ENCODE results near the gene KCNQ1OT1. TPM values are rescaled to one million over a fixed set of nuclear protein-coding genes. Genes with fewer than 3 reads are reported as not detected.

KCNQ1OT1 gene
- total RNA-seq, 1 donor from 2014 or later: 2.3 TPM

GRCh38 chr11:2725368-2726300 lies 25.8 kb upstream of the KCNQ1OT1 start:
- no peak overlapping the region for H3K27ac Mint-ChIP-seq
- H3K27ac ChIP-seq: no peak overlapping the region
- H3K4me3 Mint-ChIP-seq: no peak overlapping the region
- H4K20me1 ChIP-seq (ENCODE audit: low read depth): peaks cover 4% of the 10 kb centered on the region
- peaks cover 17% of the 10 kb centered on the region for H3K4me1 ChIP-seq
- H3F3A ChIP-seq (ENCODE audit: low read depth): peaks cover 15% of the 10 kb centered on the region
- H3K36me3 Mint-ChIP-seq: no peaks in the 10 kb centered on the region
- H3K9ac ChIP-seq: no peak overlapping the region
- H3K79me2 ChIP-seq (ENCODE audit: low read depth): no peaks in the 10 kb centered on the region
- TF ChIP-seq EZH2phosphoT487 (IDR thresholded peaks at IDR 0.05) (no peak), EZH2 (IDR thresholded peaks at IDR 0.05) (no peak)
- TF ChIP-seq, protein P1, sequence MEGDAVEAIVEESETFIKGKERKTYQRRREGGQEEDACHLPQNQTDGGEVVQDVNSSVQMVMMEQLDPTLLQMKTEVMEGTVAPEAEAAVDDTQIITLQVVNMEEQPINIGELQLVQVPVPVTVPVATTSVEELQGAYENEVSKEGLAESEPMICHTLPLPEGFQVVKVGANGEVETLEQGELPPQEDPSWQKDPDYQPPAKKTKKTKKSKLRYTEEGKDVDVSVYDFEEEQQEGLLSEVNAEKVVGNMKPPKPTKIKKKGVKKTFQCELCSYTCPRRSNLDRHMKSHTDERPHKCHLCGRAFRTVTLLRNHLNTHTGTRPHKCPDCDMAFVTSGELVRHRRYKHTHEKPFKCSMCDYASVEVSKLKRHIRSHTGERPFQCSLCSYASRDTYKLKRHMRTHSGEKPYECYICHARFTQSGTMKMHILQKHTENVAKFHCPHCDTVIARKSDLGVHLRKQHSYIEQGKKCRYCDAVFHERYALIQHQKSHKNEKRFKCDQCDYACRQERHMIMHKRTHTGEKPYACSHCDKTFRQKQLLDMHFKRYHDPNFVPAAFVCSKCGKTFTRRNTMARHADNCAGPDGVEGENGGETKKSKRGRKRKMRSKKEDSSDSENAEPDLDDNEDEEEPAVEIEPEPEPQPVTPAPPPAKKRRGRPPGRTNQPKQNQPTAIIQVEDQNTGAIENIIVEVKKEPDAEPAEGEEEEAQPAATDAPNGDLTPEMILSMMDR (IDR thresholded peaks at IDR 0.05): no peak
- H3K4me1 Mint-ChIP-seq: peaks cover 52% of the 10 kb centered on the region
- DNase-seq (ENCODE audit: low spot score): no peak
- no peak overlapping the region for H3K4me3 ChIP-seq
- H3K9me3 ChIP-seq (ENCODE audit: low read depth): no peaks in the 10 kb centered on the region
- no peaks in the 10 kb centered on the region for H3K9me3 Mint-ChIP-seq
- peaks cover 35% of the 10 kb centered on the region for H3K27me3 Mint-ChIP-seq (ENCODE audit: insufficient read depth, low read depth)
- H3K4me2 ChIP-seq: no peak overlapping the region
- no peaks in the 10 kb centered on the region for H3K36me3 ChIP-seq
- peaks cover 68% of the 10 kb centered on the region for H3K27me3 ChIP-seq
- no peak overlapping the region for H2AFZ ChIP-seq (replicated peaks)

DNA sequence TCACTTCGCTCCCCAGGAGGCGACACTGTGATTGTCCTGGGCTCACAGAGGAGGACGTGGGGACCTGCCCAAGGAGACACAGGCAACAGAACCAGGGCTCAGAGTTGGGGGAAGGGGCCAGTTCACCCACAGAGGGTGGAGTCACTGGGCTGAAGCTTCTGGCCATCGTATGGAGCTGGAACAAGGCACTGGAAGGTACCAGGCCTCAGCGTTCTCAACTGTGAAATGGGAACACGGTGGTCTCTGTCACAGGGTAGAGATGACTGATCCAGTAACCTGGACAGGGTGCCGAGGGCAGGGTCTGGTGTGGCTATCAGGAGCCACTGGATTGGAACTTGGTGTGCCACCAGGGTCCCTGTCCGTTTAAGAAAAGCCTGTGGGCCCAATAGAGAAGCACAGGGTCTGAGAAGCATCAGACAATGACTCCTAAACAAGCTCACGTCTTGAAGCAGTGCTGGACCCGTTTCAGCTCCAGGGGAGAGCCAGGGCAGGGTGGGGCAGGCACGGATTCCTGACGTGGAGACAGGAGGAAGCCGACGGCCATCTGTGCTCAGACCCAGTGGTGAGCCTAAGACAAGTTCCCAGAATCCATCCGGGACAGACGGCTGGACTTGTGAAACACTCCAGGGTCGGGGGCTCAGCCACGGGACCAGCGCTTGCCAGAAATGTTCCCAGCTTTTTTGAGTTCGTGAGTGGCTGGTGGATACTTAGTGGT lies 25.0 kb upstream of the KCNQ1OT1 start:
- Mint-ChIP-seq H3K4me3 (no peak overlapping the region), H3K9me3 (no peaks in the 10 kb centered on the region), H3K27me3 (ENCODE audit: insufficient read depth, low read depth) (peaks cover 33% of the 10 kb centered on the region), H3K36me3 (no peaks in the 10 kb centered on the region), H3K27ac (no peak overlapping the region), H3K4me1 (peaks cover 55% of the 10 kb centered on the region)
- H2AFZ ChIP-seq (replicated peaks): no peak overlapping the region
- peaks cover 25% of the 10 kb centered on the region for H3K4me1 ChIP-seq
- peaks cover 23% of the 10 kb centered on the region for H3F3A ChIP-seq (ENCODE audit: low read depth)
- no peak overlapping the region for H3K4me3 ChIP-seq
- H3K36me3 ChIP-seq: no peaks in the 10 kb centered on the region
- no peak overlapping the region for H3K9ac ChIP-seq
- H3K4me2 ChIP-seq: no peak overlapping the region
- TF ChIP-seq EZH2phosphoT487 (IDR thresholded peaks at IDR 0.05) (no peak), EZH2 (IDR thresholded peaks at IDR 0.05) (no peak)
- TF ChIP-seq, protein P1 (IDR thresholded peaks at IDR 0.05): no peak
- no peaks in the 10 kb centered on the region for H3K79me2 ChIP-seq (ENCODE audit: low read depth)
- peaks cover 76% of the 10 kb centered on the region for H3K27me3 ChIP-seq
- H3K27ac ChIP-seq: no peak overlapping the region
- no peak for DNase-seq (ENCODE audit: low spot score)
- no peaks in the 10 kb centered on the region for H3K9me3 ChIP-seq (ENCODE audit: low read depth)
- peaks cover 10% of the 10 kb centered on the region for H4K20me1 ChIP-seq (ENCODE audit: low read depth)

DNA sequence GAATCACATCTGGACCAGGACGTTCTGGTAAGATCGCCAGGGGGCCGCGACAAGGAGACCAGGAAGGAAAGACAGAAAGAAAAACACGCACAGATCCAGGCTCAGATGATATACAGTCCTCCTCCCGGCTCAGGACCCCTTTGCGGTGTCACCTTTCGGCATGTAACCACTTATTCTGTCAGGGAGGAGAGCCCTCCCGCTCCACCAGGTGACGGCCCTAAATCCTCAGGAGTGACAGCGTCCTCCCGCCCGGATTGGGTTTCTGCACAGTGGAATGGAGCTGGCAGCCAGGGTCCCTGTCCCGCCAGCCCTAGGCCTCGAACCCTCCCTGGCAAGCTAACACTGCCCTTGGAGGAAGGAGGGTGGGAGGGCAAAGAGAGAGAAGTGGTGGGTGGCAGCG lies 24.3 kb upstream of the KCNQ1OT1 start:
- no peak overlapping the region for H2AFZ ChIP-seq (replicated peaks)
- H3K27me3 ChIP-seq: peaks cover 83% of the 10 kb centered on the region
- no peak overlapping the region for H3K4me3 ChIP-seq
- Mint-ChIP-seq H3K9me3 (no peaks in the 10 kb centered on the region), H3K4me1 (peaks cover 55% of the 10 kb centered on the region), H3K27me3 (ENCODE audit: insufficient read depth, low read depth) (peaks cover 37% of the 10 kb centered on the region), H3K36me3 (no peaks in the 10 kb centered on the region), H3K4me3 (no peak overlapping the region), H3K27ac (peak overlapping the region; percentile 35)
- peaks cover 30% of the 10 kb centered on the region for H3F3A ChIP-seq (ENCODE audit: low read depth)
- H4K20me1 ChIP-seq (ENCODE audit: low read depth): peaks cover 10% of the 10 kb centered on the region
- TF ChIP-seq EZH2 (IDR thresholded peaks at IDR 0.05): no peak
- TF ChIP-seq, protein P1 (IDR thresholded peaks at IDR 0.05): no peak
- no peak for TF ChIP-seq EZH2phosphoT487 (IDR thresholded peaks at IDR 0.05)
- H3K36me3 ChIP-seq: no peaks in the 10 kb centered on the region
- no peak overlapping the region for H3K27ac ChIP-seq
- no peak overlapping the region for H3K9ac ChIP-seq
- peaks cover 32% of the 10 kb centered on the region for H3K4me1 ChIP-seq
- no peaks in the 10 kb centered on the region for H3K9me3 ChIP-seq (ENCODE audit: low read depth)
- no peak for DNase-seq (ENCODE audit: low spot score)
- no peaks in the 10 kb centered on the region for H3K79me2 ChIP-seq (ENCODE audit: low read depth)
- no peak overlapping the region for H3K4me2 ChIP-seq
